Measurements from ENCODE around the gene TAOK2.

TAOK2 gene

DNA sequence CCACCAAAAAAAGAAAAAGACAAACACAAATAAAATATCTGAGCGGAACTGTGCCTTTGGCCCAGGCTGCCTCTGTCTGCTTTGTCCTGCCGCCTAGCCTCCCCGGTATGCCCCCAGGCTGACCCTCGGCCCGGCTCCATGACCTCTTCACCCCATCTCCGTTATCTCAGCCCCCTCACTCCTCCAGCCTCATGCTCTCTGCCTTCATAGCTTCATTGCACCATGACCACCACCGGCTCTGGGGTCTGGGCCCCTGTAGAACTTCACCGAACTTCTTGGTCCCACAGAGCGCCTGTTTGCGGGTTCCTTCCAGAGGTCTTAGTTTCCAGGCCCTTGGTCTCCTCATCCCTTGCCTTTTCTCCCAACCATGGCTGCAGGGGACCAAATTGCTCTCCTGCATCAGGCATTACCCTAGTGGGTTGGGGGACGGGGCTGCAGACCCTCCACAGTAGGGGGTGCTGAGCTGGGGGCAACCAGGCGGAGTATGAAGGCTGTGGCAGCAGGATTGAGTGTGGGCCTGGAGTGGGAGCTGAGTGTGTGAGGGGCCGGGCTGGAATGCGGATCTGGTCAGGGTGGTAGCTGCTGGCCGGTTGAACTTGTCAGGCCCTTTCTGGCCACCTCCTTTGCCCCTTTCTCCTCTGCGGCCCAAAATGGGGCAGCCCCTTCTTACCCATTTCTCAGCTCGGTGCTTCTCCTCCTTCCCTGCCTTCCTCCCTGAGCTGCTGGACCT lies 14.8 kb downstream of the TAOK2 start:
- no peak for DNase-seq (ENCODE audit: low spot score)

DNA sequence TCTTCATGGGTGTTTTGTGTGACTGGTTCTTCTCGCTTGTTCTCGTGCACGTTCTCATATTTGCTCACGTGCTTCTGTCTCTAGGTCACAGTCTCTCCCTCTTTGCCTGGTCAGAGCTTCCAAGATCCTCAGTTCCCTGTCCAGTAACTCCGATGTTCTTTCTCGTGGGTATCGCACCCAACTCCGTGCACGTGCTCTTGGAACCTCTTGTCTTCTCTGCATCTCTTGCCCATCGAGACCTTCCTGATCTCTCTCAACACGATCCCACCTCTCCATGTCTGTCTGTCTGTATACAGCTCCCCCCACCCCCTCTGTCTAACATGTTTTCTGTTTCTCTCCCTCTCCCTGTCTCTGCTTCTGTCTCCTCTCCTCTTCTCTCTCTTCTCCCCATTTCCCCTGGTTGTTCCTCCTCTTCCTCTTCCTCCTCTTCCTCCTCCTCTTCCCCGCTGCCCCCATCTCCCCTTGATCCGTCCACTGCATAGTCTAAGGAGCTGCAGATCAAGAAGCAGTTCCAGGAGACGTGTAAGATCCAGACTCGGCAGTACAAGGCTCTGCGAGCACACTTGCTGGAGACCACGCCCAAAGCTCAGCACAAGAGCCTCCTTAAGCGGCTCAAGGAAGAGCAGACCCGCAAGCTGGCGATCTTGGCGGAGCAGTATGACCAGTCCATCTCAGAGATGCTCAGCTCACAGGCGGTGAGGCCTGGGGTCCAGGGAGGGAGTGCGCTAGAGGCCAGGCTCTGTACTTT lies 15.6 kb downstream of the TAOK2 start:
- DNase-seq (ENCODE audit: low spot score), result no peak

DNA sequence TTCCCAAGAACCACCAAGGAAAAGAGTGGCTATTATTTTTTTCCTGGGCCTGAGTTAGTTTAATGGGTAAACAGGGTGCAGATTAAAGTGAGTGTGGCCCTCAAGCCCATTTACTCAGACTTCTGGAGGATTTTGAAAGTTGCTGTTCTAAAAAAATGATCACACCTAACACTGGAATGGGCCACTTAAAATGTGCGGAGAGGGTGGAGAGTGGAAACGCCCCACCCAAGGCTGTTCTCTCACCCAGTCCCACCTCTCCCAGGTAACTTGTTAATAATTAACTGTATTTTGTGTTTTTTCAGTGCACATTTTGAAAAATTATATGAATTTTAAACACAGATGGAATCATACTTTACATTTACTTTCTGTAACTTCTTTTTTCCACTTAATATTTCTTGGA lies 16.4 kb downstream of the TAOK2 start:
- DNase-seq (ENCODE audit: low spot score), result no peak

DNA sequence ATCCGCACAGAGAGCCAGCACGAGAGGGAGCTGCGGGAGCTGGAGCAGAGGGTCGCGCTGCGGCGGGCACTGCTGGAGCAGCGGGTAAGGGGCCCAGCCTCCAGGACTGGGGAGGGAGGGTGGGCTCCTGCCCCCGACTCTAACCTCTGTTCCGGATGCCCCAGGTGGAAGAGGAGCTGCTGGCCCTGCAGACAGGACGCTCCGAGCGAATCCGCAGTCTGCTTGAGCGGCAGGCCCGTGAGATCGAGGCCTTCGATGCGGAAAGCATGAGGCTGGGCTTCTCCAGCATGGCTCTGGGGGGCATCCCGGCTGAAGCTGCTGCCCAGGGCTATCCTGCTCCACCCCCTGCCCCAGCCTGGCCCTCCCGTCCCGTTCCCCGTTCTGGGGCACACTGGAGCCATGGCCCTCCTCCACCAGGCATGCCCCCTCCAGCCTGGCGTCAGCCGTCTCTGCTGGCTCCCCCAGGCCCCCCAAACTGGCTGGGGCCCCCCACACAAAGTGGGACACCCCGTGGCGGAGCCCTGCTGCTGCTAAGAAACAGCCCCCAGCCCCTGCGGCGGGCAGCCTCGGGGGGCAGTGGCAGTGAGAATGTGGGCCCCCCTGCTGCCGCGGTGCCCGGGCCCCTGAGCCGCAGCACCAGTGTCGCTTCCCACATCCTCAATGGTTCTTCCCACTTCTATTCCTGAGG lies 17.4 kb downstream of the TAOK2 start:
- DNase-seq (ENCODE audit: low spot score), result no peak

DNA sequence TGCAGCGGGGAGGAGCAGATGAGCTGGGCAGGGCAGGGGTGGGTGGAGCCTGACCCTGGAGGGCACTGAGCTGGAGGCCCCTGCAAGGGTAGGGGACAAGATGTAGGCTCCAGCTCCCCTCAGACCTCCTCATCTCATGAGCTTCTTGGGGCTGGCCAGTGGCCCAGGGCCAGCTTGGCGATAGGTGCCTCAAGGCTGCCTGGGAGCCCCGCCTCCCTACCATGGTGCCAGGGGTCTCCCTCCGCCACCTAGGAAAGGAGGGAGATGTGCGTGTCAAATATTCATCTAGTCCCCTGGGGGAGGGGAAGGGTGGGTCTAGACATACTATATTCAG lies 17.9 kb downstream of the TAOK2 start:
- no peak for DNase-seq (ENCODE audit: low spot score)

DNA sequence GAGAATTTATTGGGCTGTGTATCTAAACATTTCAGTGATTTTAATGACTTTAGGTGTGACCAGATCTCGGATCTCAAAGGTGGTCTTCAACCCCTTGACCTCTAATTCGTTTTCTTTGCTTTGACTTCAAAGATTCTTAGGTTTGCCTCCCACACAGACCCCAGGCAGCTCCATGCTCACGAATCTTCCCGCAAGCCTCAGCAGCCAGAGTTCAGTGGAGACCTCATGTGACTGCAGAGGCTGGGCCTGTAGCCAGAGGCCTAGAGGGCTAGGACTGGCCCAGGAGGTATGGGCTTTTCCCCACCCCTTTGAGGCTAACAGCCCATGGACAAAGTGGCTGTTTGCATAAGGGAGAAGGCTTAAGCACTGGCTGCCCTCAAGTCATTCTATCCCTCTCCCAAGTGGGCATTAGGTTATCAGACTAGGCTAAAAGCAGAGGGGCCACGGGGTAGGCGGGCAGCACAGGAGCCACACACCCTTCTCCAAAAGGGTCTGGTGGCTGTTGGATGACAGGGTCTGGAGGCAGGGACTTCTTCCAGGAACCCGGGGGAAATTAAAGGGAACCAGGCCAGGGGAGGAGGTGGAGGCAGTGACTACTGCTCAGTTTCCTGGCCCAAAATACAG lies 18.8 kb downstream of the TAOK2 start:
- no peak for DNase-seq (ENCODE audit: low spot score)

DNA sequence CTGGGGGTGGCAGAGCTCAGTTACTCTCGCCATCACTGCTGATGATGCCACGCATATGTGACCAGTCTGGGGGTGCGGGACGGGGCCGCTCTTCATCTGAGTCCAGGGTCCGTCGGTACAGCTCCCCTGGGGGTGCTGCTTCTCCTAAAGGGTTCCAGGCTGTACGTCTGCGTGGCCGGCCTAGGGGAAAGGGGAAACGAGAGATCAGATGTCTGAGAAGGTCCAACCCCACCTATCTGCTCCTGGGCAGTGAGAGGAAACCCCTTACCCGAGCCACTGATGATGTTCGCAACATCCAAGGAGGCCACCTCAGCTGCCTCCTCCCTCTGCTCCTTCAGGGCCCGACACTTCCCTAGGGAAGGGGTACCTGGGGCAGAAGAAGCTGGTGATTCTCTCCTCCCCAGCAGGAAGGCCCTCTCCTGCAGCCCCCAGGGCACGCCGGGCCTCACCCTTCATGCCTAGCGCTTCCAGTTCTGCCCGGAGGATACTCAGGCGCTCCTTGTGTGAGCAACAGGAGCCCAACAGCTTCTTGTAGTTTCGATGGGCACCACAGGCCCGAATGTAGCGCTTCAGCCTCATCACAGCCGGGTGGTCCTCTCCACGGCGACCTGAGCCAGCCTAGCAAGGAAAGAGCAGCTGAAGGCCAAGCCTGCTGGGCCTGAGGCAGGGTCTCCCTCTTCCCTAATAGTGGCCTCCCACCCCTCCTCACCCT lies 19.7 kb downstream of the TAOK2 start:
- no peak for DNase-seq (ENCODE audit: low spot score)

DNA sequence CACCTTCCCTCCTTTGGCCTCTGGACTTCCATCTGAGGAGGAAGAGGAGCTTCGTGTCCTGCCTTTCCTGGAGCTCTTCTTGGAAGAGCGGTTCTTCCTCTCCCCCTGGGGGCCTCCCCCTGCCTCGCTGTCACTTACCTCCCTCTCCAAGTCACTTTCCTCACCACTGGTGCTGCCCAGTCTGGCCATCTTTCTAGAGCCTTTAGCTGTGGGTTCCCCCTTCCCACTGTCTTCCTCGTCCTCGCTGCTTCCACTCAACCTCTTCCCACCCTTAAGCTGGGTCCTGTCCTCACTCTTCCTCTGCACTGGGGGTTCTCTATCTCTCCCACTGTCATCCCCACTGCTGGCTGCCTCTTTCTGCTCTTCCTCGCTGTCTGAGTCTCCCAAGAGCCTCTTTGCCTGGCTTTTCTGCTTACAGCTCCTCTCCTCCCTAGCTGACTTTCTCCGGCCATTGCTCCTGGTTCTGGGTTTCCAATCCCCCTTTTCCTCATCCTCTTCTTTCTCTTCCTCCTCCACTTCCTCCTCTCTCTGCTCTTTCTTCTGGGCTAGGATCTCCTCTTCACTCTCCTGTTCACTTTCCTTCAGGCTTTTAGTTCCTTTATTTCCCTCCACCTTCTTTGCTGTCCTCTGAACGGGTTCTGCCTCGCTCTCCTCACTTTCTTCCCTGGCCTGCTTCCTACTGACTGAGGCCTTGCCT lies 20.4 kb downstream of the TAOK2 start:
- no peak for DNase-seq (ENCODE audit: low spot score)

DNA sequence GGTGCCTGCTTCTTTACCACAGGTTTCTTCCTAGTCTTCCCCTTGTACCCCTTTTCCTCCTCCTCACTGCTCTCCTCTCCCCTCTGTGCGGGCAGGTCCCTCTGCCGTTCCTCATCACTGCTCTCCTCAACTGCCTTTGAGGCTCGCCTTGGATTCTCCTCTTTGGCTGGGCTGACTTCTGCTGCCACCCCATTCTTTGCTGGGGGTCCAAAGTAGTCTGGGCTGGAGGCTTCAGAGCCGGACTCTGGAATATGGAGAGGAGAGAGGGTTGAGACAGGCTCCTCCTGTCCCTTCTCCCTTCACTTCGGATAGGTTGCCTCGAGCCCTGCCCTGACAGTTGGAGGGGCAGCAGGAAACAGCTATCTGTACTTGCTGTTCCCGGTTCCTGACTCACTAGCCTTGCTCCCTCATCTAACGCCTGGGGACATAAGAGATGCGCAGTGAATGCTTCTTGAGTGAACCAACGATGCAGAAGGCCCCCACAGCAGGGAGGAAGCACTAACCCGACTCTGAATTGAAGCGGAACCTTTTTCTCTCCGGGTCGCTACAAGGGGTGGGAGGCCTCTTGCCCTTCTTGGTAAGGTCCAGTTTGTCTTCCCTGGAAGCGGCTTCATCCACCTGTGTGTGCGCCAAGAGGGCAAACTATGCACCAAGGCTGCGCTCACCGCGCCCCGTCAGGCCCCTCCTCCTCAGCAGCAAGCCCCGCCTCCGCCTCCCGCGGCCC lies 21.1 kb downstream of the TAOK2 start:
- peak; percentile 69 for DNase-seq (ENCODE audit: low spot score)

DNA sequence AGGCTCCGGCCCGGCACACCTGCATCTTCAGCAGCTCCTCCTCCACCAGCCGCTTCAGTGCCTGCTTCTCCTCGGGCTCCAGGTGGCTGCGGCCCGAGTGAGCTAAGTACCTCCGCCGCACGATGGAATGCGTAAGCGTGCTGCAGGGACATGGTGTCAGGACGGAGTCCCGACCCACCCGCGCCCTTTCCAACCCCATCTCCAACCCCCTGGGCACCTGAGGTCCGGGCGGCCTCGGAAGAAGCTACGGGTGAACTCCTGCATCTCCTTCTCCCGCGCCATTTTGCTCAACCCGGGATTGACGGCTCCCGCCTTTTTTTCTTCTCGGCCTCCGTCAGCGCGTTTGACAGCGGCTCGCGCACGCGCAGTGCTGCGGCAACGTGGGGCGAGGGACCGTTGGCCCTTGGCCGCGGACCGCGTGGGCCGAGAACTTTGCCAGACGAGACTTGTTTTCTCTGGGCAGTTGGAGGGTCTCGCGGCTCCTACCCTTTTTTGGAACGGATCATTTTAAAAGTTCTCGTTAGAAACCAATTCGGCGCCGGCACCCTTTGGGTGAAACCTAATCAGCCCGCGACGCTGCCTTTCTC lies 21.7 kb downstream of the TAOK2 start, which contains the start of gene HIRIP3:
Gene HIRIP3, minus strand, starts transcription at position 294 of the 587 bp plus-strand sequence. Its CDS starts 12 bp downstream, at position 282.
- DNase-seq (ENCODE audit: low spot score), result peak; percentile 94

DNA sequence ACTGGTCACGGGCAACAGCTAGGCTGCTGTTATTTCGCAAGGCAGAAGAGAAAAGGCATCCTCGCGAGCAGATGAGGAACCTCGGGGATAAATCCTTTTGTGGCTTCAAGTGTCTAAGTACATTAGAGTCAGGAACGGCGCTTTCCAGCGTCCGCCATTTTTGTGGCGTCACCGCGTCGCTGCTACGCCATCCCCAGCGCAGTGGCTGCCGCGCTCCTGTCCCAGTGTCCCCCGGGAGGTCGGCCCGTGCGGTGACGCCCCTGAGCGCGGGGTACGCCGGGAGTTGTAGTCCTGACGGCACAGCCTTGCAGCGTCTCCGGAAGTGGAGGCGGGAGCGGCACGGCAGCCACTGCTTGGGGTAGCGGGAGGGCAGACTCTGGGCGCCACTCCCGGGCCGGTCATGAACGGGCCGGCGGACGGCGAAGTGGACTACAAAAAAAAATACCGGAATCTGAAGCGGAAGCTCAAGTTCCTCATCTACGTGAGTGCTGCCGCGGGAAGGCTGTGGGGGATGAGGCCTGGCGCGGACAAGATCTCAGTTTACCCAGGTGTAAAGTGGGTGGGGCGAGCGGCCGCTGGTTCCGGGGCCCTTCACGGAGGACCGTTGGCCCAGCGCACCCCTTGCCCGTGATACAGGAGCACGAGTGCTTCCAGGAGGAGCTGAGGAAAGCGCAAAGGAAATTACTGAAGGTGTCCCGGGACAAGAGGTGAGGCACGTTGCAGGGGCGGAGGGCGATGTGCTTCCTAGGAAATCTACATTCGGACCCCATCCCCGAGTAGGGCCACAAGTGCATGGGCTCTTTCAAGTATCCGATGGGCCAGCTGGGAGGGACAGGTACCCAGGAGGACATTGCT lies 22.5 kb downstream of the TAOK2 start, which contains the start of gene INO80E:
Gene INO80E, plus strand, starts transcription at position 331 of the 855 bp plus-strand sequence. Its CDS starts 70 bp downstream, at position 401.
- peak; percentile 99 for DNase-seq (ENCODE audit: low spot score)

DNA sequence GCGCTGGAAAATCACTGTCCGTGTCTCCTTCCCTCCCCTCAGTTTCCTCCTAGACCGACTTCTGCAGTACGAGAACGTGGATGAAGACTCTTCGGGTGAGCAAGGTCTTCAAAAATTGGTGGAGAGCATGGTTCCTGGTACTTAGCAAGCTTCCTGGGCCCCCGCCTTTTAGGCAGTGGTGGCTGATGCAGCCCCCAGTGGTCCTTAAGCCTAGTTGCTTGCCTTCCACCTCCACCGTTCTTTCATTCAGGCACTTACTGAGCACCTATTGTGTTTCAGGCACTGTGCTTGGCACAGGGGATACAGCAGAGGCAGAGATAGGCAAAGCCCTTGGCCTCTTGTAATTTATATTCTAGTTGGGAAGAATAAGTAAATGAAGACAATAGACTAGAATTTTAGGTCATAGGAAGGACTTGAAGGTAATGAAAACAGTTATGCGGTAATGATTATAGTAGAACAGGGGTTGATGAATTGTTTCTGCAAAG lies 23.1 kb downstream of the TAOK2 start:
- no peak for DNase-seq (ENCODE audit: low spot score)

DNA sequence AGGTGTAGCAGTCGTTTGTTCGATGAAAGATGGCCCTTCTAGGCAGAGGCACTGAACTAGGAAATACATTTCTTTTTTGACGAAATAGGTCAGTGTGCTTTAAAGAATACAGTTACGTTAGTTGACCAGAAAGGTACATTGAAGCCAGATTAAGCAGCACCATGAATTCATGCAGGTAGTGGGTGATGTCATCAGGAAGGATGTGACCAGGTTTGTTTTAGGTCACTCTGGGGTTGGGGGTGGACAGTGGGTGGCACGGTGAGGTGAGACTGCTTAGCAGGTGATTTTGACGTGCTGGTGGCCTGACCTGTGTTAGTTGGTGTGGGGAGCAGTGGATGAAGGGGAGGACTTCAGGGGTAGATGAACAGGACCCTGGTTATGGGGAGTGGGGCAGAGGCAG lies 25.9 kb downstream of the TAOK2 start:
- DNase-seq (ENCODE audit: low spot score), result no peak

DNA sequence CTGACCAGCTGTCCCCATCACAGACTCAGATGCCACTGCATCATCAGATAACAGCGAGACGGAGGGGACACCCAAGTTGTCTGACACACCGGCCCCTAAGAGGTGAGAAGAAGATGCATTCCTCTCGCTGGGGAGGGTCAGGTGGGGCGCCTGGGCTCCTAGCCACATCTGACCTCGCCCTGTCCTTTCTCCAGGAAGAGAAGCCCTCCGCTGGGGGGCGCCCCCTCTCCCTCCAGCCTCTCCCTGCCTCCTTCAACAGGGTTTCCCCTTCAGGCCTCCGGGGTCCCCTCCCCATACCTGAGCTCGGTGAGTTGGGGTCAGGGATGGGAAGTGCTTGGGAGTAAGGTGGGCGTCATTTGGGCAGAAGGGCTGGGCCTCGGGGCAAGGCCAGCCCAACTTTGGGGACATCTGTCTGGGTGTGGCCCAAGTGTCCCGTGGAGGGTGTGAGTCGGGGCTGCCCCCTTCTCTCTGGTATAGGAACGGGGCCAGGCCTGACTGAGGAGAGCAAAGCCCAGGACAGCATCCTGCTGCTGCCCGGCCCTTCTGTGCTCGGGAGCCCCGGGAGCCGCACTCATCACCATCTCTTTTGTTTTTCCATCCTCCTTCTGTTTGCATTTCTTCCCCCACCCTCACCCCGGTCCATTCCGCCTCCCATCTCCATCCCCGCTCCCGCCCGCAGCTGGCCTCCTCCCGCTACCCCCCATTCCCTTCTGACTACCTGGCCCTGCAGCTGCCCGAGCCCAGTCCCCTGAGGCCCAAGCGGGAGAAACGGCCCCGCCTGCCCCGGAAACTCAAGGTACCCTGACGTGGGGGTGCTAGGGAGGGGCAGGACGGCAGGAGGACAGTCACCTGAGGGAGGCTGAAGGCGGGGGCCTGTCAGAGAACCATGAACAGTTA lies 27.3 kb downstream of the TAOK2 start:
- DNase-seq (ENCODE audit: low spot score), result no peak

DNA sequence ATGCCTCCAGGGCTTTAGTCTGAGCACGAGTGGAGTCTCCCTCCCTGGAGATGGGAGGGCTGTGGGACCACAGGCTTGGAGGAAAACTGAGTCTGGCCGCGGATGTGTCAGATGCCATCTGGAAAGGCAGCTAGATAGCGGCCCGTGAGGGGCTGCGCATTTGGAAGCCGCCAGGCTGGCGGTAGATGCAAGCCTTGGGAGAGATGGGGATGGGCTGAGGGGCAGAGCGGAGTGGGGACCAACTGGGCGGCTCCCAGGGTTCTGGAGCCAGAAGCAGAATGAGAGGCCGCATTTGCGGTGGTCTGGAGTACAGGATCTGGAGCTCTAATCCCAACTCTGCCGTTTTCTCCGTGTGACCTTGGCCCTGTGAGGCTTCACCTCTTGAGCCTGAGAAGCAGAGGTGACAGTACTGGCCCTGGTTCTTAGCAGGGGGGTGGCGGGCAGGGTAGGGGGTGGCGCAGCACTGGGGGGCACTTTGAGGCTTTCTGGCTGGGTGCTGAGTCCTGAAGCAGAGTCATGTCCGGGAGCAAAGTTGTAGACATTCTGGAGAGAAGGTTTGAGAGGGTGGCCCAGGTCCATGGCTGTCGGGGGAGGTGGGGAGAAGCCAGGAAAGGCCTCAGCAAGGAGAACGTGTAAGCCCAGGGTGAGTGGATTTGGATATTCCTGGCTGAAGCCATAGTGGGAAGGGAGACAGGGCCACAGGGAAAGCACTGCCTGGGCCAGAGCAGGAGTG lies 29.1 kb downstream of the TAOK2 start:
- no peak for DNase-seq (ENCODE audit: low spot score)

DNA sequence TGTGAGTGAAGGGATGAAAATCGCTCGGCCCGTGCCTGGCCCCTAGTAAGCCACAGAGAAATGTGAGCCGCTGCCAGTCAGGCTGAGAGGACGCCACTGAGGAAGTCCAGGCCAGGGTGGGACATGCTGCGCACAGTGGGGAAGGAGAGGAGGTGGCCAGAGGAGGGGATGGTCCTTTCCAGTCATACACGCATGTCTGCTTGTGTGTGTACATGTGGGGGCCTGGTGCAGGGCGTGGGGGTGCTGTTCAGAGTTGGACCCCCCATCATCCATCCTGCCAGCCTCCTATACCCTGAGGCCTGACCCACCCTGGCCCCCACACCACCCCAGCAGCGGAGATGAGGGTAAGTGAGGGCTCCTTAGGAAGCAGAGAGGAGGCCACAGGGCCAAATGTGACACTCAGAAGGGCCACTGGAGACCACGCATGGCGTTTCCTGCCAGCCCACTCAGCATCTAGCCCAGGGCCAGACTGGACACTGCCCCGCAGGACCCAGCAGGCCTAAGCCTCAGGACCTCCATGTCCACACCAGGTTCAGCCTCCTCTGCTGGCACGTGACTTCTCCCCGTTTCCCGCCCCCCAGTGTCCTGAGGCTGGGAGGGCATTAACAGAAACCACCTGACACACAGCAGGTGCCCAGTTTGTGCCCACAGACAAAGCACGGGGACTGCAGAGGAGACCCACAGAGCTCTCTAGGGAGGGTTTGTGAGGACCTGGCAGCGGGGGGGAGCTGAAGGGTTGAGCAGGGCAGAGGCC lies 30.2 kb downstream of the TAOK2 start:
- DNase-seq (ENCODE audit: low spot score), result no peak

DNA sequence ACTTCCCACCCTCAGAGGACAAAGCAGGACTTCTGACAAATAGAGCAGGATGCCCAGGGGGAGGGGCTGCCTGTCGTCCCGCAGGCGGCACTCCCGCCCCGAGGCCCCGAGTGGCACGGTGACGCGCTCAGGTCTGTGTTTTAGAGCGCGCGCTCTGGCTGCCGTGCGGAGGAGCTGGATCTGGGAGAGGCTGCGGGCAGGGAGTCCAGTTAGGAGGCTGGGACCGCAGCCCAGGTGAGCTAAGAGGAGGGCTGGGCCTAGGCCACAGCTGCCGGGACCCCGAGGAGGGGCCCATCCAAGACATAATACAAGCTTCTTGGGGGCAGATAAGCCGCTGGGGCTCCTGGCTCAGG lies 30.7 kb downstream of the TAOK2 start:
- DNase-seq (ENCODE audit: low spot score), result no peak
